H1 (cell line): ENCODE measurements around the gene ARHGAP25. TPM values are rescaled to one million over a fixed set of nuclear protein-coding genes. Genes with fewer than 3 reads are reported as not detected.

ENCODE experiments used
- CTCF ChIA-PET: fragments of 300-600 bp; sonication (Branson Sonifier 250); formaldehyde crosslinking; loops from one replicate; lab custom pipeline; 2021; ENCODE audit not compliant: partially characterized antibody; lab: Charles Lee
- POLR2A ChIA-PET: fragments of 300-600 bp; sonication (Branson Sonifier 250); formaldehyde crosslinking; loops from one replicate; lab custom pipeline; 2021; ENCODE audit warnings: inconsistent platforms; ENCODE audit not compliant: partially characterized antibody; lab: Charles Lee
- DNase-seq, 2 experiments: peaks; one replicate each; pipeline versions ENCODE4 v3.0.0 to v3.0.0-alpha.2; 2010 to 2022; ENCODE audit warnings: low spot score in 2 of 2, low read depth in 1 of 2, mixed read lengths in 1 of 2
- FAIRE-seq: peaks from 2 replicates; lab custom pipeline; 2011; peaks lifted over from hg19 to GRCh38; lab: Jason Lieb, UNC
- H2AFZ ChIP-seq: 2 replicates; pipeline ENCODE4 v1.8.1; 2012; ENCODE audit warnings: low read length, inconsistent platforms
- H2AK5ac ChIP-seq: 2 replicates; pipeline ENCODE4 v1.6.1; 2013; ENCODE audit warnings: low read depth, low read length
- H2BK120ac ChIP-seq: replicated peaks from 2 replicates; pipeline ENCODE3; 2013; ENCODE audit warnings: low read depth, low read length, inconsistent platforms
- H2BK12ac ChIP-seq: 2 replicates; pipeline ENCODE4 v1.6.1; 2013; ENCODE audit warnings: low read depth, low read length
- H2BK15ac ChIP-seq: 2 replicates; pipeline ENCODE4 v1.6.1; 2013; ENCODE audit warnings: low read length
- H2BK20ac ChIP-seq: 2 replicates; pipeline ENCODE4 v1.6.1; 2013; ENCODE audit warnings: low read length
- H2BK5ac ChIP-seq: 2 replicates; pipeline ENCODE4 v1.6.1; 2013; ENCODE audit warnings: low read depth, low read length
- H3K14ac ChIP-seq: 2 replicates; pipeline ENCODE4 v1.6.1; 2013; ENCODE audit warnings: inconsistent platforms; ENCODE audit not compliant: insufficient read length
- H3K18ac ChIP-seq: 2 replicates; pipeline ENCODE4 v1.6.1; 2013; ENCODE audit warnings: low read length; ENCODE audit errors: extremely low read depth
- H3K23ac ChIP-seq: 2 replicates; pipeline ENCODE4 v1.6.1; 2013; ENCODE audit warnings: inconsistent platforms; ENCODE audit not compliant: insufficient read length
- H3K23me2 ChIP-seq: 2 replicates; pipeline ENCODE4 v1.6.1; 2013; ENCODE audit warnings: low read depth, low read length
- H3K27ac ChIP-seq: 2 replicates; pipeline ENCODE4 v1.6.1; 2011; ENCODE audit warnings: low read depth, low read length, inconsistent platforms
- H3K27me3 ChIP-seq, 4 experiments: replicated peaks in 1 of 4; 1 replicate in 1 of 4; 2 replicates in 3 of 4; pipeline versions ENCODE4 v1.6.1 to v1.8.1; 2011 to 2013; ENCODE audit warnings: low read length in 3 of 4, mild to moderate bottlenecking in 3 of 4, inconsistent platforms in 2 of 4, mixed read lengths in 2 of 4, moderate library complexity in 1 of 4; ENCODE audit not compliant: control insufficient read depth in 3 of 4, insufficient read depth in 3 of 4; ENCODE audit errors: extremely low read depth in 1 of 4
- H3K36me3 ChIP-seq, 4 experiments: 2 replicates each; pipeline versions ENCODE4 v1.6.1 to v1.8.1; 2011 to 2013; ENCODE audit warnings: mild to moderate bottlenecking in 4 of 4, low read length in 3 of 4, moderate library complexity in 2 of 4, control low read depth in 1 of 4, inconsistent platforms in 1 of 4; ENCODE audit not compliant: insufficient read depth in 4 of 4, control insufficient read depth in 2 of 4
- H3K4ac ChIP-seq: replicated peaks from 2 replicates; pipeline ENCODE3; 2013; ENCODE audit warnings: low read length, low read depth, mixed read lengths, inconsistent platforms; ENCODE audit not compliant: insufficient read length
- H3K4me1 ChIP-seq, 4 experiments: replicated peaks in 1 of 4; 1 replicate in 1 of 4; 2 replicates in 3 of 4; pipeline versions ENCODE4 v1.6.1 to v1.8.1; 2011 to 2013; ENCODE audit warnings: low read length in 3 of 4, inconsistent platforms in 2 of 4, mixed read lengths in 1 of 4; ENCODE audit not compliant: insufficient read depth in 4 of 4, control insufficient read depth in 3 of 4
- H3K4me2 ChIP-seq, 2 experiments: 2 replicates each; pipeline versions ENCODE4 v1.6.1 to v1.8.1; 2011 to 2013; ENCODE audit warnings: low read depth in 2 of 2, low read length in 2 of 2, control low read depth in 1 of 2, inconsistent platforms in 1 of 2, mild to moderate bottlenecking in 1 of 2; ENCODE audit not compliant: insufficient read depth in 1 of 2
- H3K4me3 ChIP-seq, 4 experiments: fragments of 200-600, 300-600 bp in 1 of 4; sonication (generic), shearing (Covaris generic), sonication (Bioruptor Twin) in 1 of 4; 2 replicates each; pipeline versions ENCODE4 v1.5.1 to v1.8.1; 2011 to 2016; ENCODE audit warnings: low read length in 4 of 4, low read depth in 3 of 4, control low read depth in 2 of 4, inconsistent platforms in 2 of 4, mild to moderate bottlenecking in 2 of 4, mixed read lengths in 1 of 4, moderate library complexity in 1 of 4; ENCODE audit not compliant: insufficient read depth in 2 of 4; ENCODE audit errors: extremely low read depth in 1 of 4
- H3K56ac ChIP-seq: replicated peaks from 2 replicates; pipeline ENCODE3; 2013; ENCODE audit warnings: low read depth, mild to moderate bottlenecking, mixed read lengths, low read length, inconsistent platforms; ENCODE audit not compliant: insufficient read length
- H3K79me1 ChIP-seq: 2 replicates; pipeline ENCODE4 v1.6.1; 2013; ENCODE audit warnings: low read depth, low read length, control low read depth
- H3K79me2 ChIP-seq, 2 experiments: 2 replicates each; pipeline versions ENCODE4 v1.6.1 to v1.8.1; 2012 to 2013; ENCODE audit warnings: low read length in 2 of 2, mild to moderate bottlenecking in 2 of 2, inconsistent platforms in 1 of 2; ENCODE audit not compliant: insufficient read depth in 2 of 2, control insufficient read depth in 1 of 2
- H3K9ac ChIP-seq, 4 experiments: replicated peaks in 1 of 4; 1 replicate in 1 of 4; 2 replicates in 3 of 4; pipeline versions ENCODE4 v1.6.1 to v1.8.1; 2011 to 2013; ENCODE audit warnings: low read depth in 3 of 4, low read length in 3 of 4, control low read depth in 2 of 4, mild to moderate bottlenecking in 2 of 4, moderate library complexity in 2 of 4, inconsistent platforms in 1 of 4; ENCODE audit errors: extremely low read depth in 1 of 4
- H3K9me3 ChIP-seq, 2 experiments: 2 replicates each; pipeline versions ENCODE4 v1.6.1 to v1.8.1; 2012 to 2013; ENCODE audit warnings: mild to moderate bottlenecking in 2 of 2, moderate library complexity in 2 of 2, control low read depth in 1 of 2, inconsistent platforms in 1 of 2, low read depth in 1 of 2, low read length in 1 of 2, mixed read lengths in 1 of 2; ENCODE audit not compliant: insufficient read depth in 2 of 2
- H4K20me1 ChIP-seq, 2 experiments: replicated peaks in 1 of 2; 2 replicates each; pipeline versions ENCODE3 to v1.8.1; 2011 to 2013; ENCODE audit warnings: inconsistent platforms in 2 of 2, low read length in 2 of 2, mild to moderate bottlenecking in 1 of 2; ENCODE audit not compliant: insufficient read depth in 2 of 2, control insufficient read depth in 1 of 2
- H4K5ac ChIP-seq: 2 replicates; pipeline ENCODE4 v1.6.1; 2013; ENCODE audit warnings: low read length, low read depth, mixed read lengths, inconsistent platforms; ENCODE audit not compliant: insufficient read length
- H4K8ac ChIP-seq: 2 replicates; pipeline ENCODE4 v1.8.0; 2013; ENCODE audit warnings: mild to moderate bottlenecking, moderate library complexity, low read length, inconsistent platforms; ENCODE audit not compliant: insufficient read depth; ENCODE audit errors: extremely low read depth
- H4K91ac ChIP-seq: replicated peaks from 2 replicates; pipeline ENCODE3; 2013; ENCODE audit warnings: low read length, mixed read lengths, inconsistent platforms; ENCODE audit not compliant: insufficient read length
- CEBPB ChIP-seq: IDR thresholded peaks from 2 replicates; pipeline ENCODE4 v1.6.1; 2012; ENCODE audit warnings: low read depth, low read length
- KDM1A ChIP-seq: fragments of 200-600, 300-600 bp; sonication (generic); IDR thresholded peaks from 2 replicates; pipeline ENCODE4 v1.7.1; 2016; ENCODE audit warnings: mild to moderate bottlenecking, low read length, borderline replicate concordance
- WGBS, 2 experiments: shearing (Covaris generic) in 1 of 2; methylation state at CpG; one replicate each; pipeline versions ENCODE4 v1.1.6 to v1.1.7; 2013 to 2015; ENCODE audit warnings: low lambda C conversion rate in 2 of 2, mixed read lengths in 2 of 2, inconsistent platforms in 1 of 2, low coverage in 1 of 2, missing lambda C conversion rate in 1 of 2; ENCODE audit not compliant: insufficient replicate concordance in 2 of 2, insufficient coverage in 1 of 2, insufficient read length in 1 of 2; ENCODE audit errors: extremely low coverage in 1 of 2, missing lambda C conversion rate in 1 of 2; 5-methylcytosine and 5-hydroxymethylcytosine counted together
- polyA plus RNA-seq, 7 experiments: library from polyadenylated mRNA; depleted of rRNA in 3 of 7; stranded (reverse) in 5 of 7; unstranded in 2 of 7; fragments of >200 nt in 5 of 7; fragments of 200-250 nt in 2 of 7; gene quantifications; 1 replicate in 5 of 7; 2 replicates in 1 of 7; 4 replicates in 1 of 7; pipeline versions ENCODE4 v1.2.1 to v1.2.3, GENCODE V29; 2011 to 2013; ENCODE audit warnings: missing spikeins in 2 of 7, mixed read lengths in 2 of 7
- total RNA-seq: library from RNA; stranded (reverse); fragmentation: NEBNext Ultra II Directional; extraction: Animal tissue kit (Norgen Biotek cat#: 25700); gene quantifications from 2 replicates; pipeline ENCODE4 v1.2.1, GENCODE V29; 2021

The ARHGAP25 gene
- total and polyA plus RNA-seq, 2 of the 8 experiments (the other 6 are each of a cell fraction or from before 2014, with no cell fraction given), result 1.00 to 1.2 TPM

GRCh38 chr2:68745006-68745405 is 10.4 kb downstream of the ARHGAP25 start:
- Histone ChIP-seq H2AK5ac (no peak overlapping the region), H3K27ac (0 out of 2 replicates have a peak overlapping the region, but pooled peaks have one; percentile 40), H3K9me3 (no peaks in the 10 kb centered on the region), H3K23ac (no peak overlapping the region), H3K18ac (no peak overlapping the region), H3K4me1 (peaks cover 0 to 4% (median 0%) of the 10 kb centered on the region in 4 experiments; a peak in 1 of 7 replicates), H3K9ac (no peak overlapping the region), H2AFZ (no peak overlapping the region), H3K4ac (peak overlapping the region; percentile 79), H4K91ac (peak overlapping the region; percentile 45), H3K79me1 (no peaks in the 10 kb centered on the region), H4K20me1 (no peaks in the 10 kb centered on the region), H4K8ac (no peak overlapping the region), H3K14ac (no peak overlapping the region), H3K4me2 (no peak overlapping the region), H3K27me3 (no peaks in the 10 kb centered on the region), H2BK15ac (no peak overlapping the region), H2BK12ac (peak overlapping the region; percentile 60; the same call in 1 of the 2 replicates), H2BK120ac (peak overlapping the region; percentile 60), H4K5ac (no peak overlapping the region), H3K79me2 (no peaks in the 10 kb centered on the region), H3K36me3 (no peaks in the 10 kb centered on the region), H3K4me3 (no peak overlapping the region), H2BK5ac (peak overlapping the region; percentile 42; the same call in 1 of the 2 replicates), H3K56ac (no peak overlapping the region), H3K23me2 (no peaks in the 10 kb centered on the region), H2BK20ac (no peak overlapping the region)
- FAIRE-seq (no peak), DNase-seq (peak in 1 of 2 experiments; percentile 4)
- TF ChIP-seq KDM1A, result peak; percentile 62; the same call in 1 of the 2 replicates
- no peak for TF ChIP-seq CEBPB
- CTCF ChIA-PET, result interaction anchor here (1.1 to 4.7 kb wide), 10 partner anchors 9 to 278 kb away, joined by 3 to 18 read pairs (median 4); partner anchors contain the start of genes APLF and FBXO48
- POLR2A ChIA-PET, result interaction anchor here (0.8 kb wide), 1 partner anchor 19 kb away, joined by 4 read pairs; no protein-coding TSS in a partner anchor
- 85% methylated on average over 2 of the region's 2 CpGs; no CpG with 5 or more reads in 1 of the 2 experiments for WGBS, 2 experiments
